Measurements from ENCODE around the gene LRP10.
"Not testable (repeated sequence)": the region's sequence is repeated elsewhere in the genome, so short reads cannot be mapped to it uniquely, and the experiment has no call there.

LRP10 gene

GRCh38 chr14:22871224-22872032 lies at the start of gene LRP10:
TSS of gene LRP10 (plus strand) at chr14:22871740. CDS start at chr14:22872304, 564 bp downstream.
- in situ Hi-C loops (cut with HindIII; ENCODE audit: low sequenced_read_pairs): no loop called here

GRCh38 chr14:22822016-22822570 lies 49.4 kb upstream of the LRP10 start:
- in situ Hi-C loops (cut with HindIII; ENCODE audit: low sequenced_read_pairs): no loop called here

- in situ Hi-C loops (cut with HindIII; ENCODE audit: low sequenced_read_pairs): no loop called here
Observed at GRCh38 chr14:22822571-22823098, 48.9 kb upstream of the LRP10 start.

- in situ Hi-C loops (cut with HindIII; ENCODE audit: low sequenced_read_pairs): no loop called here
Observed at GRCh38 chr14:22824711-22825359, 46.7 kb upstream of the LRP10 start.

- in situ Hi-C loops (cut with HindIII; ENCODE audit: low sequenced_read_pairs): not testable (repeated sequence)
Observed at GRCh38 chr14:22829076-22829660, 42.4 kb upstream of the LRP10 start.

GRCh38 chr14:22829661-22830442 lies 41.7 kb upstream of the LRP10 start, which contains the start of gene MRPL52:
TSS of gene MRPL52 (plus strand) at chr14:22829887. CDS start at chr14:22829913, 26 bp downstream.
- in situ Hi-C loops (cut with HindIII; ENCODE audit: low sequenced_read_pairs): no loop called here

- in situ Hi-C loops (cut with HindIII; ENCODE audit: low sequenced_read_pairs): no loop called here
Observed at GRCh38 chr14:22830443-22831010, 41.0 kb upstream of the LRP10 start.

GRCh38 chr14:22835505-22835904 lies 36.0 kb upstream of the LRP10 start:
- in situ Hi-C loops (cut with HindIII; ENCODE audit: low sequenced_read_pairs): no loop called here

GRCh38 chr14:22836301-22837113 lies 35.0 kb upstream of the LRP10 start, which contains the start of gene MMP14:
TSS of gene MMP14 (plus strand) at chr14:22836585. CDS start at chr14:22836818, 233 bp downstream.
- in situ Hi-C loops (cut with HindIII; ENCODE audit: low sequenced_read_pairs): no loop called here

GRCh38 chr14:22837114-22837749 lies 34.3 kb upstream of the LRP10 start:
- in situ Hi-C loops (cut with HindIII; ENCODE audit: low sequenced_read_pairs): no loop called here

- in situ Hi-C loops (cut with HindIII; ENCODE audit: low sequenced_read_pairs): no loop called here
Observed at GRCh38 chr14:22837750-22838538, 33.6 kb upstream of the LRP10 start.

- in situ Hi-C loops (cut with HindIII; ENCODE audit: low sequenced_read_pairs): no loop called here
Observed at GRCh38 chr14:22838631-22839041, 32.9 kb upstream of the LRP10 start.

- in situ Hi-C loops (cut with HindIII; ENCODE audit: low sequenced_read_pairs): no loop called here
Observed at GRCh38 chr14:22839159-22839779, 32.3 kb upstream of the LRP10 start.

- in situ Hi-C loops (cut with HindIII; ENCODE audit: low sequenced_read_pairs): loop anchor here (10.0 kb wide), 1 partner anchor 53 kb away; no protein-coding TSS in a partner anchor
Observed at GRCh38 chr14:22841311-22841710, 30.2 kb upstream of the LRP10 start.

- in situ Hi-C loops (cut with HindIII; ENCODE audit: low sequenced_read_pairs): loop anchor here (10.0 kb wide), 1 partner anchor 53 kb away; no protein-coding TSS in a partner anchor
Observed at GRCh38 chr14:22841769-22842168, 29.8 kb upstream of the LRP10 start.

- in situ Hi-C loops (cut with HindIII; ENCODE audit: low sequenced_read_pairs): loop anchor here (10.0 kb wide), 1 partner anchor 52 kb away; no protein-coding TSS in a partner anchor
Observed at GRCh38 chr14:22842211-22843122, 29.1 kb upstream of the LRP10 start.
